B cell (primary cell): ENCODE measurements around the gene JMJD6. TPM values are rescaled to one million over a fixed set of nuclear protein-coding genes. Genes with fewer than 3 reads are reported as not detected.

Source experiments
- ATAC-seq: fragments of 200-7000 bp; cut with Tn5 transposase; one replicate; pipeline ENCODE4 v1.10.0; 2021; ENCODE audit warnings: low read depth, mild to moderate bottlenecking, moderate number of reproducible peaks, moderate library complexity
- CTCF ChIA-PET: fragments of 350-600 bp; sonication (Branson Sonifier 250); formaldehyde crosslinking; loops from one replicate; lab custom pipeline; 2021; ENCODE audit warnings: antibody characterized with exemption, inconsistent platforms; lab: Charles Lee
- POLR2A ChIA-PET: fragments of 350-600 bp; sonication (Branson Sonifier 250); formaldehyde crosslinking; loops from one replicate; lab custom pipeline; 2021; ENCODE audit warnings: antibody characterized with exemption; lab: Charles Lee
- DNase-seq: peaks from one replicate; pipeline ENCODE4 v3.0.0; 2013
- H2AFZ ChIP-seq: 2 replicates; pipeline ENCODE4 v1.6.1; 2012; ENCODE audit warnings: mild to moderate bottlenecking, low read depth, low read length; ENCODE audit not compliant: insufficient read depth, poor library complexity, severe bottlenecking
- H3K27ac ChIP-seq, 2 donors: 1 replicate in 1 of 2; 2 replicates in 1 of 2; pipeline ENCODE4 v1.5.1; 2012 to 2013; ENCODE audit warnings: low read length in 2 of 2, mild to moderate bottlenecking in 2 of 2, moderate library complexity in 1 of 2
- H3K27me3 ChIP-seq, 4 experiments: fragments of 200-600 bp in 1 of 4; sonication (generic) in 1 of 4; replicated peaks in 1 of 4; 1 replicate in 2 of 4; 2 replicates in 2 of 4; pipeline versions ENCODE4 v1.6.1 to v1.7.0; 2013 to 2016; ENCODE audit warnings: low read length in 3 of 4, mild to moderate bottlenecking in 2 of 4, mixed read lengths in 1 of 4, moderate library complexity in 1 of 4; ENCODE audit not compliant: insufficient read depth in 4 of 4, control insufficient read depth in 3 of 4; ENCODE audit errors: control extremely low read depth in 1 of 4
- H3K36me3 ChIP-seq, 2 experiments: replicated peaks in 1 of 2; 1 replicate in 1 of 2; 2 replicates in 1 of 2; pipeline versions ENCODE4 v1.6.1 to v1.7.1; 2013; ENCODE audit warnings: low read length in 1 of 2; ENCODE audit not compliant: insufficient read depth in 2 of 2, control insufficient read depth in 1 of 2; ENCODE audit errors: control extremely low read depth in 1 of 2, extremely low read depth in 1 of 2
- H3K4me1 ChIP-seq, 2 donors: fragments of 200-600 bp in 1 of 2; sonication (generic) in 1 of 2; 1 replicate in 1 of 2; 2 replicates in 1 of 2; pipeline versions ENCODE4 v1.5.1 to v1.6.1; 2013 to 2017; ENCODE audit warnings: low read length in 2 of 2; ENCODE audit not compliant: control insufficient read depth in 2 of 2, insufficient read depth in 2 of 2
- H3K4me2 ChIP-seq: replicated peaks from 2 replicates; pipeline ENCODE3; 2012; ENCODE audit warnings: mild to moderate bottlenecking, low read depth, low read length; ENCODE audit not compliant: poor library complexity, severe bottlenecking
- H3K4me3 ChIP-seq, 5 experiments: fragments of 200-600 bp in 1 of 5; sonication (generic) in 1 of 5; 1 replicate in 3 of 5; 2 replicates in 2 of 5; pipeline versions ENCODE4 v1.5.1 to v1.7.0; 2011 to 2016; ENCODE audit warnings: low read length in 4 of 5, mild to moderate bottlenecking in 4 of 5, low read depth in 2 of 5, control low read depth in 1 of 5, moderate library complexity in 1 of 5; ENCODE audit not compliant: insufficient read depth in 1 of 5; ENCODE audit errors: control extremely low read depth in 1 of 5, extremely low read depth in 1 of 5
- H3K79me2 ChIP-seq: fragments of 200-600 bp; sonication (generic); one replicate; pipeline ENCODE4 v1.6.0; 2016; ENCODE audit warnings: low read length; ENCODE audit not compliant: control insufficient read depth, insufficient read depth
- H3K9ac ChIP-seq: fragments of 200-600 bp; sonication (generic); 2 replicates; pipeline ENCODE4 v1.6.1; 2017; ENCODE audit warnings: mild to moderate bottlenecking, low read length, moderate library complexity
- H3K9me3 ChIP-seq, 3 donors: one replicate each; pipeline versions ENCODE4 v1.6.1 to v1.7.1; 2013; ENCODE audit warnings: low read length in 2 of 3; ENCODE audit not compliant: control insufficient read depth in 2 of 3, insufficient read depth in 1 of 3; ENCODE audit errors: control extremely low read depth in 1 of 3
- H4K20me1 ChIP-seq: 2 replicates; pipeline ENCODE4 v1.6.0; 2012; ENCODE audit warnings: mild to moderate bottlenecking, low read length; ENCODE audit not compliant: insufficient read depth, control insufficient read depth, poor library complexity, severe bottlenecking
- H3K27ac Mint-ChIP-seq: one replicate; pipeline ENCODE4 v1.8.0; 2021; ENCODE audit warnings: mixed read lengths
- H3K27me3 Mint-ChIP-seq: one replicate; pipeline ENCODE4 v1.8.0; 2021; ENCODE audit warnings: mixed read lengths
- H3K4me1 Mint-ChIP-seq: one replicate; pipeline ENCODE4 v1.8.0; 2021; ENCODE audit warnings: mixed read lengths
- H3K4me3 Mint-ChIP-seq: one replicate; pipeline ENCODE4 v1.8.0; 2021; ENCODE audit warnings: mixed read lengths
- H3K9me3 Mint-ChIP-seq: one replicate; pipeline ENCODE4 v1.8.0; 2022; ENCODE audit warnings: mixed read lengths; ENCODE audit not compliant: insufficient read depth
- EZH2 ChIP-seq: IDR thresholded peaks from 2 replicates; pipeline ENCODE4 v1.6.1; 2012; ENCODE audit warnings: borderline replicate concordance, low read depth, mild to moderate bottlenecking, moderate library complexity, low read length; ENCODE audit not compliant: insufficient read depth, poor library complexity, severe bottlenecking
- WGBS: methylation state at CpG from one replicate; pipeline ENCODE4 v1.1.5; 2013; ENCODE audit warnings: missing lambda C conversion rate; ENCODE audit not compliant: insufficient coverage; 5-methylcytosine and 5-hydroxymethylcytosine counted together
- intact Hi-C: fragments of 100-400 bp; cut with micrococcal nuclease; formaldehyde crosslinking; loops from one replicate; pipeline ENCODE4 v1.10.0; 2022
- polyA plus RNA-seq: library from polyadenylated mRNA; depleted of rRNA; stranded (reverse); fragments of >200 nt; gene quantifications from 2 replicates; pipeline ENCODE4 v1.2.3, GENCODE V29; 2012
- total RNA-seq, 2 donors: library from RNA; stranded (reverse); fragments of 120-200 nt in 1 of 2; gene quantifications; 1 replicate in 1 of 2; 2 replicates in 1 of 2; pipeline versions ENCODE4 v1.2.3 to v1.2.4, GENCODE V29; 2013 to 2022
- TF ChIP-seq, protein P1 (sequence below): fragments of 200-600 bp; IDR thresholded peaks from one replicate; pipeline ENCODE4 v1.8.0; 2022; ENCODE audit warnings: antibody characterized with exemption, mild to moderate bottlenecking

JMJD6 gene
- total and polyA plus RNA-seq, 2 donors (not counting 1 experiment from before 2014, with no cell fraction given), result 38.2 to 45.0 TPM

DNA sequence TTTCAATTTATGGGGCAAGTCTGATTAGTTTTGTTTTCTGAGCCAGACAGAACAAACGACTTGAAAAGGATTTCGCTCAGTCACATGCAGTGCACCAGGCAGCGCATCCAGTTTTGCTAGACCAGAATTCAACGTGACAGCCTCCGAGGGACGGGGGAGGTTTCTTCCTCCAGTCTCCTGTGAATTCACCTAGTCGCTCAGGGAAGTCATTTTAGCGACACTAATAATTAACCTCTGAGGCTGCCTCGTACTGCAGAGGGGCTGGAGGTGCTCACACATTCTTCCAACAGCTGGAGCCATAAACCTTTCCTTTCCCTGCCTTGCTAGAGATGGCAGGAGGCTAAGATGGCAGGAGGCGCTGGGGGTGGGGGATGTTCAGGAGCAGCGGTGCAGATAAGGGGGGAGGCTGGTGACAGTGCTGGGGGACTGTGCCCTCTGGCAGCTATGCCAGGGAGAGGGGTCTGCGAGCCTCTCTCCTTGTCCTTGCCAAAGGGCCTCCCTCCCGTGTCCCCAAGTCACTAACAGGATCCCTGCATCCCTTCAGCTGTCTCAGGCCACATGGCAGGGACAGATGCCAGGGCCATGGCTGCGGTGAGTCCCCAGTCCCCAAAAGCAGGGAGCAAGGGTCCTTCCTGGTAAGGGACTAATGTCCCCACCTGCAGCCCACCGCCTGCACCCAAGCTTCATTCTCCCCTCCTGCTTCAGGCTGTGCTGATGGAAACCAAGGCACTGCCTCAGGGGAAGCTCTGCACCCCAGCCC is 39.7 kb downstream of the JMJD6 start:
- no peaks in the 10 kb centered on the region for H3K4me1 ChIP-seq
- no peaks in the 10 kb centered on the region for H3K9me3 ChIP-seq
- peaks cover 4% of the 10 kb centered on the region for H3K27me3 Mint-ChIP-seq
- H3K4me2 ChIP-seq, result no peak overlapping the region
- ChIA-PET POLR2A (no interaction called here), CTCF (no interaction called here)
- H3K27me3 ChIP-seq, result peaks cover 0 to 5% (median 0%) of the 10 kb centered on the region in 4 experiments
- ATAC-seq (no peak), DNase-seq (no peak)
- H3K4me1 Mint-ChIP-seq, result no peaks in the 10 kb centered on the region
- H3K4me3 Mint-ChIP-seq, result no peak overlapping the region
- no peak overlapping the region for H3K4me3 ChIP-seq
- no peak overlapping the region for H2AFZ ChIP-seq
- no peaks in the 10 kb centered on the region for H4K20me1 ChIP-seq
- no peaks in the 10 kb centered on the region for H3K36me3 ChIP-seq
- no peak overlapping the region for H3K27ac ChIP-seq
- no peaks in the 10 kb centered on the region for H3K79me2 ChIP-seq
- H3K27ac Mint-ChIP-seq, result no peak overlapping the region
- WGBS, result 93% methylated on average over 13 of the region's 15 CpGs
- intact Hi-C loops, result no loop called here
- TF ChIP-seq EZH2, result no peak
- TF ChIP-seq, protein P1, sequence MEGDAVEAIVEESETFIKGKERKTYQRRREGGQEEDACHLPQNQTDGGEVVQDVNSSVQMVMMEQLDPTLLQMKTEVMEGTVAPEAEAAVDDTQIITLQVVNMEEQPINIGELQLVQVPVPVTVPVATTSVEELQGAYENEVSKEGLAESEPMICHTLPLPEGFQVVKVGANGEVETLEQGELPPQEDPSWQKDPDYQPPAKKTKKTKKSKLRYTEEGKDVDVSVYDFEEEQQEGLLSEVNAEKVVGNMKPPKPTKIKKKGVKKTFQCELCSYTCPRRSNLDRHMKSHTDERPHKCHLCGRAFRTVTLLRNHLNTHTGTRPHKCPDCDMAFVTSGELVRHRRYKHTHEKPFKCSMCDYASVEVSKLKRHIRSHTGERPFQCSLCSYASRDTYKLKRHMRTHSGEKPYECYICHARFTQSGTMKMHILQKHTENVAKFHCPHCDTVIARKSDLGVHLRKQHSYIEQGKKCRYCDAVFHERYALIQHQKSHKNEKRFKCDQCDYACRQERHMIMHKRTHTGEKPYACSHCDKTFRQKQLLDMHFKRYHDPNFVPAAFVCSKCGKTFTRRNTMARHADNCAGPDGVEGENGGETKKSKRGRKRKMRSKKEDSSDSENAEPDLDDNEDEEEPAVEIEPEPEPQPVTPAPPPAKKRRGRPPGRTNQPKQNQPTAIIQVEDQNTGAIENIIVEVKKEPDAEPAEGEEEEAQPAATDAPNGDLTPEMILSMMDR, result no peak
- no peak overlapping the region for H3K9ac ChIP-seq
- no peaks in the 10 kb centered on the region for H3K9me3 Mint-ChIP-seq

DNA sequence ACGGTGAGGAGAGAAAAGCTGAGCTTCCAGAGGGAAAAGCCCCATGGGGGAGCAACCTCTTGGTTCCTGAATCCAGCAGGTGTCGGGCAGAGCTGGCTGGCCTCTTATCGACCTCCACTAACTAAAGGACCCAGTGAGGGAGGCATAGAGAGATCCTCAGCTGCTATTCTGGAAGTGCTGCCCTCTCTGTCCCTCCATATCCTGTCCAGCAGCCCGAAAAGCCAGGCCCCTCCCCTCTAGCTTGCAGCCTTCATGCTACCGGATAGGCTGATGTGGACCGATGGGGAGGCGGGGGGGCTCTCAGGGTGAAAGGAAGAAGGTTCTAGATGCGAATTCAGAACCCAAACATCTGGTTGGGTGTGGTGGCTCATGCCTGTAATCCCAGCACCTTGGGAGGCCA is 40.6 kb downstream of the JMJD6 start:
- intact Hi-C loops, result no loop called here
- ChIA-PET CTCF (interaction anchor here (0.6 kb wide), 1 partner anchor 61 kb away, joined by 3 read pairs; no protein-coding TSS in a partner anchor), POLR2A (no interaction called here)
- H3K9me3 Mint-ChIP-seq, result no peaks in the 10 kb centered on the region
- TF ChIP-seq, protein P1, result no peak
- no peak for TF ChIP-seq EZH2
- Histone ChIP-seq H3K9me3 (no peaks in the 10 kb centered on the region), H2AFZ (no peak overlapping the region), H3K36me3 (no peaks in the 10 kb centered on the region), H3K27ac (no peak overlapping the region), H3K4me3 (no peak overlapping the region), H3K27me3 (peaks cover 0 to 5% (median 0%) of the 10 kb centered on the region in 4 experiments), H3K4me1 (no peaks in the 10 kb centered on the region), H3K4me2 (no peak overlapping the region), H3K9ac (no peak overlapping the region), H3K79me2 (no peaks in the 10 kb centered on the region), H4K20me1 (no peaks in the 10 kb centered on the region)
- H3K27me3 Mint-ChIP-seq, result peaks cover 4% of the 10 kb centered on the region
- no peak overlapping the region for H3K4me3 Mint-ChIP-seq
- no peak for DNase-seq
- ATAC-seq, result no peak
- 92% methylated on average over 2 of the region's 8 CpGs for WGBS
- no peaks in the 10 kb centered on the region for H3K4me1 Mint-ChIP-seq
- no peak overlapping the region for H3K27ac Mint-ChIP-seq
